ENCODE results near the gene ST6GAL1. TPM values are rescaled to one million over a fixed set of nuclear protein-coding genes. Genes with fewer than 3 reads are reported as not detected.
"Not testable (repeated sequence)": the region's sequence is repeated elsewhere in the genome, so short reads cannot be mapped to it uniquely, and the experiment has no call there.

The ST6GAL1 gene
- total RNA-seq, 1 donor from 2014 or later, result 35.0 TPM

DNA sequence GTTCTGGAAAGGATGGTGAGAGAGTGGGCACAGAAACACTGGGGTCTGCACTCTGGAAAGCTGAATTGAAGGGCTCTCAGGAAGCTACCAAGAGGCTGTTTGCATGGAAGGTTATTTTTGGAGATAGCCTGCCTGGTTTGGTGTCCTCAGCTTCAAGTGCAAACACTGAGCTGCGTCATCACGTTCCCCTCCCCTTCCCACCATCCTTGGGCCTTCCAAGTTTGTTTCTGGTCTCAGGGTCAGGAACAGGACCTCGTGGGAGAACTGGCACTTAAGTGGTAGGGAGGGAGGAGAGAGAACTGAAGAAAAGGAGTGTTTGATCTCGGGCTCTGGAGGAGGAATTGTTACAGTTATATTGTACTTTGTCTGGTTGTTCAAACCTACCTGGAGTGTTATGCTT, 10.6 kb downstream of the ST6GAL1 start:
- DNase-seq (ENCODE audit: low spot score), result no peak

GRCh38 chr3:186942168-186942567, 11.8 kb downstream of the ST6GAL1 start:
- DNase-seq (ENCODE audit: low spot score), result no peak

DNA sequence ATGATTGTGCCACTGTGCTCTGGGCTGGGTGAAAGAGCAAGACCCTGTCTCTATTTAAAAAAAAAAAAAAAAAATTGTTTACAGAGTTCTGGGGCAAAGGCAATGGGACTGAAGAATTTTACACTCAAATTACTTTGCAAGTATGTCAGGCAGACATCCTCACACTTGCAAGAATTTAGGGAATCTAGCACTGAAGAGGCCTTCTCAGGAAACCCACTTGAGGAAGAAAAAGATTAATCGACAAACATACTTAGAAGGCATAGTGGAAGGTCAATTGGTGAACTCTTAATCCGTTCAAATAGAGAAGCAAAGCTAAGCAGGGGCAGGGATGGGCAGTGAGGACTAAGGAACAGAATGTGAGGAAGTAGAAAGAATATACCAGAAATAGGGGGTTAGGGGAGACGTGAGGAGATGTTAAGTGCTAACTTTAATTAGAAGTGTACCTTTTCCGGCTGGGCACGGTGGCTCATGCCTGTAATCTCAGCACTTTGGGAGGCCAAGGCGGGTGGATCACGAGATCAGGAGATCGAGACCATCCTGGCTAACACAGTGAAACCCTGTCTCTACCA, 15.0 kb downstream of the ST6GAL1 start:
- no peak for DNase-seq (ENCODE audit: low spot score)

GRCh38 chr3:186946756-186947375, 16.5 kb downstream of the ST6GAL1 start:
- DNase-seq (ENCODE audit: low spot score), result no peak

DNA sequence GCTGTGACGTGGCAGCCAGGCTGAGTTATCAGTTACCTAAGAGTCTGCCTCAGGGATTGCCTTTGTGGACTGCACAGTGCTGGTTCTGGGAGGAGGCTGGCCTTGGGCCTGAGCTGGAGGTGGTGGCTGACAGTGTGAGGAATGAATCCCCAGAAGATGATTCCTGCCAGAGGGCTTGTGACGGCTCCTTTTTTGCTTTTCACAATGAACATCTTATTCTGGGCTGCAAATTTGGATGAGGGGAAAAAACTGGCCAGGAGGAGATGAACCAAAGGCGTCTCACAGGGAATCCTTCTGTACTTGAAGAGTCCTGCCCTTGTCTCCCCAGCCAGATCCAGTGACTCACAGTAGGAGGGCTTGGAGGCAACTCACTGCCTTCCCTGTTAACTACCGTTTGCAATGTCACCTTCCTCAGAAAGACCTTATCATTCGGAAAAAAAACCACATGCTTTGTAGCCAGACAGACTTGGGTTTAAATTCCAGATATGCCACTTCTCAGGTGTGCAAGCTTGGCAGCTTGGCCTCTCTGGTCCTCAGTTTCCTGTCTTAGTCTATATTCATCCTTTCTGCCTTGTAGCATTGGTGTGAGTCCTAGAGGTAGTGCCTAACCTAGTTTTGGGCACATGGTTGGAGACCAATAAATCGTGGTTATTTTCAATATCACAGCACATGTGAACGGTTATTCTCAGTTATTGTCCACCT, 19.1 kb downstream of the ST6GAL1 start:
- DNase-seq (ENCODE audit: low spot score), result no peak

GRCh38 chr3:186950402-186951093, 20.2 kb downstream of the ST6GAL1 start:
- DNase-seq (ENCODE audit: low spot score), result no peak

DNA sequence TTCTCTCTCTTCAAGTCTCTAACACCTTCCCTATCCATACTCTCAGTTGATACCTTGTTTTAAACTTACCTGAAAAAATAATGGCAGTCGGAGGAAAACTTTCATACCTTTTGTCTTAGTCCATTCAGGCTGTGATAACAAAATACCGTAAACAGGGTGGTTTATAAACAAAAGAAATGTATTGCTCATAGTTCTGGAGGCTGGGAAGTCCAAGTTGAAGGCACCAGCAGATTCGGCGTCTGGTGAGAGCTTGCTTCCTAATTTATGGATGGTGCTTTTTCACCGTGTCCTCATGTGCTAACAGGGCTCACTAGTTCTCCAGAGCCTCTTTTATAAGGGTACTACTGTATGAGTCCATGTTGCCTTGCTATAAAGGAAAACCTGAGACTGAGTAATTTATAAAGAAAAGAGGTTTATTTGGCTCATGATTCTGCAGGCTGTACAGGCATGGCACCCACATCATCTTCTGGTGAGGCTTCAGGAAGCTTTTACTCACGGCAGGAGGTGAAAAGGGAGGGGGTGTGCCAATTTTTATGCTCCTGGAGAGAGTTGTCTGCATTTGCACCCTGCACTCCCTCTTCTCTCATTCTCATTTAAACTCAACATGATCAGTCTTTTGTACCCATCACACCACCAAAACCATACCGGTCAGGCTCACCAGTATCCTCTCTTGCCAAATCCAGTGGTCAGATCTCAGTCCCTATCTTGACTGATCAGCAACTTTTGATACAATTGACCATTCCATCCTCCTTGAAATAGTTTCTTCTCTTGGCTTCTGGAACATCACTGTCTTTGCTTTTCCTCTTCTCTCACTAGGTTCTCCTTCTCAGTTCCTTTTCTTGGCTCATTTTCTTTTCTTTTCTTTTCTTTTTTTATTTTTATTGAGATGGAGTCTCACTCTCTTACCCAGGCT, 21.6 kb downstream of the ST6GAL1 start:
- DNase-seq (ENCODE audit: low spot score), result no peak

DNA sequence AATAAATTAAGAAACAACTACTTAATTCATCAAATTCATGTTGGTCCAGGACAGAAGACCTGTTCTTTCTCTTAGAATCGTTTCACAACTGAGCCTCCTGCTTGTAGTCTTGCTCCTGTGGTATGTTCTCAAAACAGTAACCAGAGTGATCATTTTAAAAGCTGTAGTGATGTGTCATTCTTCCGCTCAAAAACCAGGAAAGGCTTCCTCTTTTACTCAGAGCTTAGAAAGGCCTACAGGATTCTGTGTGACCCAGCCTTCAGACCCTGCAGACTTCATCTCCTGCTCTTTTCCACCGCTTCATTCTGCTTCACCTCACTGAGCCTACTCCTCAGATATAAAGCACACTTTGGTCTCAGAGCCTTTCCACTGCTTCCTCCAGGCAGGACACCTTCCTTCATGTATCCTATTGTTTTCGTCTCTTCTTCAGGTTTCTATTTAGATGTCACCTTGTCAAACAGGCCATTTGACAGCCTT, 22.7 kb downstream of the ST6GAL1 start:
- DNase-seq (ENCODE audit: low spot score), result no peak

DNA sequence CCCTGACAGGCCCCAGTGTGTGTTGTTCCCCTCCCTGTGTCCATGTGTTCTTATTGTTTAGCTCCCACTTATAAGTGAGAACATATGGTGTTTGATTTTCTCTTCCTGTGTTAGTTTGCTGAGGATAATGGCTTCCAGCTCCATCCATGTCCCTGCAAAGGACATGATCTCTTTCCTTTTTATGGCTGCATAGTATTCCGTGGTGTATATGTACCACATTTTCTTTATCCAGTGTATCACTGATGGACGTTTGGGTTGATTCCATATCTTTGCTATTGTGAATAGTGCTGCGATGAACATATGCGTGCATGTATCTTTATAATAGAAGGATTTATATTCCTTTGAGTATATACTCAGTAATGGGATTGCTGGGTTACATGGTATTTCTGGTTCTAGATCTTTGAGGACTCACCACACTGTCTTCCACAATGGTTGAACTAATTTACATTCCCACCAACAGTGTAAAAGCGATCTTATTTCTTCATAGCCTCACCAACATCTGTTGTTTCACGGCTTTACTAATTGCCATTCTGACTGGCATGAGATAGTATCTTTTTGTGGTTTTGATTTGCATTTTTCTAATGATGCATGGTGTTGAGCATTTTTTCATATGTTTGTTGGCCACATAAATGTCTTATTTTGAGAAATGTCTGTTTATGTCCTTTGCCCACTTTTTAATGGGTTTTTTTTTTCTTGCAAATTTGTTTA, 23.8 kb downstream of the ST6GAL1 start:
- not testable (repeated sequence) for DNase-seq (ENCODE audit: low spot score)

- DNase-seq (ENCODE audit: low spot score), result no peak
Measured at GRCh38 chr3:186955898-186956696, 25.8 kb downstream of the ST6GAL1 start.

DNA sequence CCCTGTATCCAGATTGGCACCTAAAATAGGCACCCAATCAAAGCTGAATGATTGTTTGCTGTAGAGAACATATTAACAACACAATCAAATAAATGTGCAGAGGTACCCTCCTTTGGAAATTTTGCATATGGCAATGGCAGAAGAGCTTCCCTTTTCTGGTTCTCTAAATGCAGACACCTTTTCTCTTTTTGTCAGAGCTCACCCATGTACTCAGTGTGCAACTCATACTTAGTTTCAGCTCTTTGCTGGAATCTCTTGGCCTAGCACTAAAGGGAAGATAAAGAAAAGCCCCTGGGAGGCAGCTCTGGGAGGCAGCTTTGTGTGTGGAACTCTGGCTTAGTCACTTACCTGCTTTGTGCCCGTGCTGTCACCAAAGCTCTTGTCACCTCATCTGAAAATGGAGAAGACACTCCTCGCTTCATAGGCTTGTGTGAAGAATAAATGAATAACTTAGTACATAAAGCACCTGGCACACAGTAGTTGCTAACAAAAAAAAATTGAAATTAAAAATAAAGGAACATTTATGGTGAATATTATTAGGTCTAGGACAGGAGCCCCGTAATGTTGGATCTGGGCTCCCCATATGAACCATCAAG, 28.8 kb downstream of the ST6GAL1 start:
- DNase-seq (ENCODE audit: low spot score), result no peak

DNA sequence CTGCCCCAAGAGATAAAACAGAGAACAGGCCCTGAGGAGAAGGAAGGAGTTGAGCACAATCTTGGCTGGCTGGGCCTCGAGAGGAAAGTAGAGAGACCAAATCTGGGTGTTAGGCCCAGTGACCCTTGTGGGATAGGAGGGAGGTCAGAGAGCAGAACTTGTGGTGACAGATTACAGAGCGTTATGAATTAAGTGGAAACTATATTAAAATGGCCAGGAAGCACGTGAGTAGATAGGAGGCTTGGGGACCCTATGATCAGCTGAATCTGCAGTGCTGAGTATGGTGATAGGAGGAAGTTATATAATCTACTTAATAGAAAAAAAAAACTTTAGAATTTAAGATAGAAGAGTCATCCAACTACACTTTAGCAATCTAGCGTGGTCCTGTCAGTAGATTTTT, 30.0 kb downstream of the ST6GAL1 start:
- DNase-seq (ENCODE audit: low spot score), result no peak

- DNase-seq (ENCODE audit: low spot score), result no peak
Measured at GRCh38 chr3:186962445-186962844, 32.1 kb downstream of the ST6GAL1 start.

GRCh38 chr3:186963636-186964035, 33.3 kb downstream of the ST6GAL1 start:
- no peak for DNase-seq (ENCODE audit: low spot score)

GRCh38 chr3:186964071-186964470, 33.7 kb downstream of the ST6GAL1 start:
- DNase-seq (ENCODE audit: low spot score), result no peak

- no peak for DNase-seq (ENCODE audit: low spot score)
Measured at GRCh38 chr3:186964616-186965015, 34.3 kb downstream of the ST6GAL1 start.

DNA sequence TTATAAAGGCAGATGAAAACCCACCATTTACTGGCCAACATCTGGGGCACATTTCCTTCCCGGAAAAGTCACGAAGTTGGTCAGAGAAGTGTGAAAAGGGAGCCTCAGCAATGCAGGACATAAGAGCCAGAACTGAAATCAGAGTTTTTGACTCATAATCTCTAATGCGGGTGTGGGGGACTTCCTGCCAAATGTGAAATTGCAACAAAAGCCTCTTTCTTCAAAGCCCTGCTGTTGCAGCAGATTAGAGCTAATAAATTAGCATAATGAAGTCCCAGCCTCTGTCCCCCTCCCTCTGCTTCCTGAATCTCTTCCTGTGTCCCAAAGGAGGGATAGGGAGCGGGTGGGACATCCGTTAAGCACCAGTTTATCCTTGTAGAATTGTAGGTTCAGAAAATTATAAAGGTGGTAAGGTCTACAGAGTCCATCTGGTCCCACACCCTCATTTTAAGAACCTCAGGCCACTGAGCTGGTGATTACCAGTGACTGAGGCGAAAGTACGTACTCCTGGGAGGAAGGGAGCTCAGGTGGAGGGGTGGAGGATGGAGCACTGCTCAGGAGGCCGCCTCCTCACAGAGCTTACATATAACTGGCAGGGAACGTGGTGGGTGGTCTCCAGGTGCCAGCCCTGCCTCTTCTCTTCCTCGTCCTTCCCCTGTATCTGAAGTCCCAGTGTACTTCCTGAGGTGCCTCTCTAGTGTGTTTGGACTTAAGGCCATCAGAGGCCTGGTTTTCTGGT, 35.0 kb downstream of the ST6GAL1 start:
- no peak for DNase-seq (ENCODE audit: low spot score)

DNA sequence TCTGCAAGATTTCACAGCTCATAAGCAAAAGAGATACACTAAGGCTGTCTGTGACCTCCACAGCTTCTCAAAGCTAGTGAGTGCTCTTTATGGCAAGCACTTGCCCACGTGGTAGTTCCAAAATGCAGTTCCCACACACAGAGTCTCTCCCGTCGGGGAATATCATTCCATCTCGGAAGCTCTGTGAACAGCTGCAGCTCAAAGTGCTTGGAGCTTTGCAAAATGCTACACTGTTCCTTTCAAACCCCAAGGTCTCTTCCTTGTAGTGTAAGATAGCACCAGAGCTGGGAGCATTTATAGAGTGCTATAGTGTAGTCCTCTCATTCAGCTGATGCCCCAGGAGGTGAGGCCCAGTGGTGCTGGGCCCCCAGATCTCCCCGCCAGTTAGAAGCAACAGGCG, 36.1 kb downstream of the ST6GAL1 start:
- no peak for DNase-seq (ENCODE audit: low spot score)

GRCh38 chr3:186967236-186967635, 36.9 kb downstream of the ST6GAL1 start:
- not testable (repeated sequence) for DNase-seq (ENCODE audit: low spot score)
